Activated CD4-positive, alpha-beta T cell treated with anti-CD3 and anti-CD28 coated beads, Interleukin-2, amount 10 ng/mL, durations not matched to agents 7 days and 5 days (primary cell): Measurements from ENCODE around the gene PTPRJ. TPM values are rescaled to one million over a fixed set of nuclear protein-coding genes. Genes with fewer than 3 reads are reported as not detected.

Experiments
- CTCF ChIA-PET: fragments of 350-600 bp; sonication (Branson Sonifier 250); formaldehyde crosslinking; loops from one replicate; lab custom pipeline; 2021; ENCODE audit warnings: antibody characterized with exemption; lab: Charles Lee
- POLR2A ChIA-PET: fragments of 350-600 bp; sonication (Branson Sonifier 250); formaldehyde crosslinking; loops from one replicate; lab custom pipeline; 2021; ENCODE audit warnings: antibody characterized with exemption; lab: Charles Lee
- DNase-seq: peaks from one replicate; pipeline ENCODE4 v3.0.0-alpha.2; 2020
- H3K27ac Mint-ChIP-seq: one replicate; pipeline ENCODE4 v1.8.0; 2021; ENCODE audit warnings: mild to moderate bottlenecking, moderate library complexity, mixed read lengths
- H3K27me3 Mint-ChIP-seq: one replicate; pipeline ENCODE4 v1.8.0; 2021; ENCODE audit warnings: mixed read lengths
- H3K36me3 Mint-ChIP-seq: one replicate; pipeline ENCODE4 v1.8.0; 2021; ENCODE audit warnings: low read depth, mixed read lengths
- H3K4me1 Mint-ChIP-seq: one replicate; pipeline ENCODE4 v1.8.0; 2021; ENCODE audit warnings: mixed read lengths
- H3K4me3 Mint-ChIP-seq: one replicate; pipeline ENCODE4 v1.8.0; 2021; ENCODE audit warnings: mild to moderate bottlenecking, moderate library complexity, mixed read lengths
- H3K9me3 Mint-ChIP-seq: one replicate; pipeline ENCODE4 v1.8.0; 2021; ENCODE audit warnings: mixed read lengths
- total RNA-seq, 2 experiments: library from RNA; stranded (reverse); gene quantifications; one replicate each; pipeline ENCODE4 v1.2.3, GENCODE V29; 2021

PTPRJ gene
- total RNA-seq, 2 experiments from 2014 or later: 75.2 to 81.3 TPM

- Mint-ChIP-seq H3K9me3 (no peaks in the 10 kb centered on the region), H3K4me1 (peaks cover 19% of the 10 kb centered on the region), H3K27ac (no peak overlapping the region), H3K36me3 (peaks cover 8% of the 10 kb centered on the region), H3K27me3 (peaks cover 7% of the 10 kb centered on the region), H3K4me3 (no peak overlapping the region)
- DNase-seq: no peak
- ChIA-PET POLR2A (interaction anchor here (0.7 kb wide), 1 partner anchor 830 kb away, joined by 3 read pairs; no protein-coding TSS in a partner anchor), CTCF (interaction anchor here (0.7 to 1.1 kb wide), 3 partner anchors 13 to 79 kb away, joined by 3 read pairs; no protein-coding TSS in a partner anchor)
Observed at GRCh38 chr11:47976931-47977330, 3.4 kb upstream of the PTPRJ start.

DNA sequence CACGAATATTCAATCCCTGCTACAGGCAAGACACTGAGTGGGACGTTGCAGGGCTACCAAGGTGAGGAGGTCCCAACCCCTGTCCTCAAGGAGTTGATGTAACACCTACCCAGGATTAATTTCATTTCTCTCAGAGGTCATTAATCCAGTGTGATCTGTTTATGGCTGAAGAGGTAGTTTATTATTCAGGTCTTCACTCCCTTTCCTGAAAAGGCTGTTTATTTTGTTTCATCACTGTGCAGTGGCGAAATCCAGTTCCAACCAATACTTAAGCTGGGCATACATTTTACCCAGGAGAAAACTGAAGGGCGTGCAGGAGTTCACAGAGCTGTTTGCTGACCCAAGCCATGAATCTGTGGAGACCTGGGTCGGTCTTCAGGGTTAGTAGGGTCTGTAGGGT, 2.7 kb upstream of the PTPRJ start:
- H3K4me3 Mint-ChIP-seq: no peak overlapping the region
- no peak for DNase-seq
- peaks cover 23% of the 10 kb centered on the region for H3K4me1 Mint-ChIP-seq
- H3K36me3 Mint-ChIP-seq: peaks cover 11% of the 10 kb centered on the region
- no peaks in the 10 kb centered on the region for H3K9me3 Mint-ChIP-seq
- no peak overlapping the region for H3K27ac Mint-ChIP-seq
- H3K27me3 Mint-ChIP-seq: peaks cover 7% of the 10 kb centered on the region
- ChIA-PET CTCF (interaction anchor here (0.8 to 1.2 kb wide), 6 partner anchors 14 to 135 kb away, joined by 3 read pairs; no protein-coding TSS in a partner anchor), POLR2A (interaction anchor here (0.7 kb wide), 1 partner anchor 831 kb away, joined by 3 read pairs; no protein-coding TSS in a partner anchor)

DNA sequence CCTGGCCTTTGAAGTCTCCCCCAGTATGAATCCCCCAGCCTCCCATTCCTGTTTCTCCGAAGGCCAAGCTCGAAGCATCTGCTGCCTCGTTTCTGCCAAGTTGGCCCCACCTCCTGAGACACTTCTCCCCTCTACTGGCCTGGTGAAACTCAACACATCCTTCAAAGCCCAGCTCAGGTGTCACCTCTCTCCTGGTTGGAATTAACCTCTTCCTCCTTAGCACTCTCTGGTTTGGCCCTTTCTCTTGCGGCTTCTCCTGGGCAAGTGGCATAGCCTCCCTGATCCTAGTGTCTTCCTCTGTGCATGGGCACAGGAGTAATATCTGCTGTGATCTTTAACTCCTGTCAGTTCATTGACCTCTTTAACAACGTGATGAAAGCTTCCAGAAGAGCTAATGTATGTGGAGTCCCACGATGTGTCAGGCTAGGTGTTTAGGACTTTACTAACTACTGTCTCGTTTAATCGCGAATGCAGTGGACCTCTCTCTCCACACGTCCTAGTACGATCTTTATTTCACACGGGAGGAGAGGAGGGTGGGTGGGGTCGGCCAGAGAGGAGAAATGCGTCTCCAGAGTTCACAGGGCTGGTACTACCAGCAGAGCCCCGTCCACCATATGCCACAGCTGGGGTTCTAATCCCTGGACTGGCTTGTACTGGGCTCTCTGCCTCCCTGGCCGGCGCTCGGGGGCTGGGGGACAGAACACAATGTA, 826 bp upstream of the PTPRJ start:
- peak overlapping the region; percentile 42 for H3K27ac Mint-ChIP-seq
- peaks cover 29% of the 10 kb centered on the region for H3K36me3 Mint-ChIP-seq
- H3K4me1 Mint-ChIP-seq: peaks cover 35% of the 10 kb centered on the region
- no peaks in the 10 kb centered on the region for H3K9me3 Mint-ChIP-seq
- no peak for DNase-seq
- CTCF ChIA-PET: interaction anchor here (0.7 to 1.3 kb wide), 5 partner anchors 9 to 80 kb away, joined by 4 to 5 read pairs (median 4); no protein-coding TSS in a partner anchor
- peak overlapping the region; percentile 59 for H3K4me3 Mint-ChIP-seq
- peaks cover 7% of the 10 kb centered on the region for H3K27me3 Mint-ChIP-seq
- POLR2A ChIA-PET: interaction anchor here (0.5 kb wide), 1 partner anchor 305 kb away, joined by 5 read pairs; no protein-coding TSS in a partner anchor

DNA sequence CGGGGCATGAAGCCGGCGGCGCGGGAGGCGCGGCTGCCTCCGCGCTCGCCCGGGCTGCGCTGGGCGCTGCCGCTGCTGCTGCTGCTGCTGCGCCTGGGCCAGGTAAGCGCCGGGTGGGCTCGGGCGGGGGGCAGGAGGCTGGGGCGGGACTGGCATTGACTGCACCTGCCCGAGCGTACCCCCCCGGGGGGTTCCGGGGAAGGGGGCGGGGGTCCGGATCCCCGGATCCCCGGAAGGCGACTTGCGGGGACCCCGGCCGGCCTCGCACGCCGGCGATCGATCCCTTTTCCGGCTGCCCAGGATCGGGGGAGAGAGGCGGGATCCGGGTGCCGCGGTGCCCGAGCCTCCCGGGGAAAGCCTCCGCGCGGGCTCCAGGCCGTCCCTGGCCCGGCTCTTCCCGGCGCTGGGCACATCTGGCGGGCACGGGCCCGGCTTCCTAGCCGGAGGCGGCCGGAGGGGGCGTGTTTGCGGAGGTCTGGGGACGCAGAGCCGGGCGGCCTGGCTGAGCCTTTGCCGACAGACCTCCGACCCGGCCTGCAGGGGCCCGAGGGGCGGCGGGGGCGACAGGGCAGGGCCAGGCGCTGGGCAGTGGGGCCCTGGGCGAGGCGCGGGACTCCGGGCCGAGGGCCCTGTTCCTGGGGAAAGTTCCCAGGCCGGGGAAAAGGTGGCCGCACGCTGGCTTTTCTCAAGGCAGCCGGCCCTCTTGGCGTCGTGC, 705 bp downstream of the PTPRJ start:
- Mint-ChIP-seq H3K4me1 (peaks cover 35% of the 10 kb centered on the region), H3K36me3 (peaks cover 33% of the 10 kb centered on the region), H3K9me3 (no peaks in the 10 kb centered on the region), H3K27ac (no peak overlapping the region), H3K27me3 (peaks cover 7% of the 10 kb centered on the region), H3K4me3 (peak overlapping the region; percentile 98)
- ChIA-PET POLR2A (no interaction called here), CTCF (no interaction called here)
- no peak for DNase-seq

GRCh38 chr11:47981667-47982404, 1.5 kb downstream of the PTPRJ start:
- CTCF ChIA-PET: interaction anchor here (0.6 to 1.7 kb wide), 4 partner anchors 16 to 59 kb away, joined by 3 to 5 read pairs (median 4); no protein-coding TSS in a partner anchor
- no peaks in the 10 kb centered on the region for H3K9me3 Mint-ChIP-seq
- peak overlapping the region; percentile 90 for H3K27ac Mint-ChIP-seq
- peaks cover 43% of the 10 kb centered on the region for H3K4me1 Mint-ChIP-seq
- POLR2A ChIA-PET: no interaction called here
- H3K4me3 Mint-ChIP-seq: peak overlapping the region; percentile 98
- no peak for DNase-seq
- peaks cover 40% of the 10 kb centered on the region for H3K36me3 Mint-ChIP-seq
- H3K27me3 Mint-ChIP-seq: peaks cover 7% of the 10 kb centered on the region

DNA sequence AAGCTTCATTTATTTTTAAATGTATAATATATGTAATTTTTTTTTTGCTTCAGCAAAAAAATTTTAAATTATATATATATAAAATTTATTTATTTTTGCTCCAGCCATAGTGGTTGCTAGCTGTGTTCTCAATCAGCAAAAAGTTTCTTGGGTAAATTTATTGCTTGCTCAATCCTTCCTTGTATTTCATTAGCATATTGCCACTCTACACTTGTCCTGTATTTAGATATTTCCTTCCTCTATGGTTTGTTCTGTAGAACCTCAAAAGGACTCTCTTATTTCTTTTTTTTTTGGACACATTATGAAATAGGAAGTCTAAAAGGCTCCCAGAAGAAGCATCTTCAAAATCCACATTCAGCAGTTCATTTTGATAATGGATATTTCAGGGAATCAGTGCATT, 2.3 kb downstream of the PTPRJ start:
- H3K27ac Mint-ChIP-seq: peak overlapping the region; percentile 88
- H3K4me1 Mint-ChIP-seq: peaks cover 49% of the 10 kb centered on the region
- CTCF ChIA-PET: interaction anchor here (0.6 to 1.8 kb wide), 7 partner anchors 16 to 81 kb away, joined by 3 to 7 read pairs (median 4); no protein-coding TSS in a partner anchor

GRCh38 chr11:47983464-47984397, 3.4 kb downstream of the PTPRJ start:
- peak overlapping the region; percentile 88 for H3K27ac Mint-ChIP-seq
- H3K36me3 Mint-ChIP-seq: peaks cover 52% of the 10 kb centered on the region
- no peak for DNase-seq
- CTCF ChIA-PET: interaction anchor here (0.6 to 1.8 kb wide), 8 partner anchors 8 to 124 kb away, joined by 3 to 7 read pairs (median 4); no protein-coding TSS in a partner anchor
- peak overlapping the region; percentile 69 for H3K4me3 Mint-ChIP-seq
- H3K27me3 Mint-ChIP-seq: peaks cover 7% of the 10 kb centered on the region
- H3K9me3 Mint-ChIP-seq: no peaks in the 10 kb centered on the region
- peaks cover 59% of the 10 kb centered on the region for H3K4me1 Mint-ChIP-seq
- POLR2A ChIA-PET: interaction anchor here (1.0 to 1.2 kb wide), 2 partner anchors 23 to 72 kb away, joined by 3 to 4 read pairs; no protein-coding TSS in a partner anchor

More for the DNA sequence above, 2.3 kb downstream of the PTPRJ start:
- peaks cover 7% of the 10 kb centered on the region for H3K27me3 Mint-ChIP-seq
- peak overlapping the region; percentile 98 for H3K4me3 Mint-ChIP-seq
- H3K36me3 Mint-ChIP-seq: peaks cover 43% of the 10 kb centered on the region
- POLR2A ChIA-PET: interaction anchor here (1.0 to 1.2 kb wide), 2 partner anchors 24 to 73 kb away, joined by 3 to 4 read pairs; no protein-coding TSS in a partner anchor
- no peaks in the 10 kb centered on the region for H3K9me3 Mint-ChIP-seq
- DNase-seq: no peak

DNA sequence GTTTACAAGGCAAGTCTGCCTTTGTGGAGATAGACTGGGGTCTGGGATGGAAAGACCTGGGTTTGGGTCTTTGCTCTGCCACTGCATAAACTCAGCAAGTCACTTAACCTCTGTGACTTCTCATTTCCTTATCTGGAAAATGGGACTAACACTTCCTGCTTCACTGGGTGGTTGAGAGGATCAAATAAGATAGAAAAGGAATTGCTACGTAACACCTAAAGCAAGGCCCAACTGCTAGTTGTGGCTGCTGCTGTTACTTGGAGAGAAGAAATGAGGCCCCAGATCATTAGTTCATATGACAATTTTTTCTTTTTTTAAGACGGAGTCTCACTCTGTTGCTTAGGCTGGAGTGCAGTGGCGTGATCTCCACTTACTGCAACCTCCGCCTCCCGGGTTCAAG, 5.9 kb downstream of the PTPRJ start:
- Mint-ChIP-seq H3K4me1 (peaks cover 68% of the 10 kb centered on the region), H3K27me3 (no peaks in the 10 kb centered on the region), H3K9me3 (no peaks in the 10 kb centered on the region), H3K36me3 (peaks cover 54% of the 10 kb centered on the region), H3K4me3 (no peak overlapping the region), H3K27ac (peak overlapping the region; percentile 46)
- ChIA-PET CTCF (interaction anchor here (1.5 kb wide), 1 partner anchor 9 kb away, joined by 4 read pairs; no protein-coding TSS in a partner anchor), POLR2A (no interaction called here)
- no peak for DNase-seq

- Mint-ChIP-seq H3K4me3 (no peak overlapping the region), H3K27ac (peak overlapping the region; percentile 46), H3K4me1 (peaks cover 73% of the 10 kb centered on the region), H3K27me3 (no peaks in the 10 kb centered on the region), H3K36me3 (peaks cover 55% of the 10 kb centered on the region), H3K9me3 (no peaks in the 10 kb centered on the region)
- POLR2A ChIA-PET: no interaction called here
- CTCF ChIA-PET: interaction anchor here (0.5 to 1.5 kb wide), 5 partner anchors 8 to 52 kb away, joined by 3 to 5 read pairs (median 3); no protein-coding TSS in a partner anchor
- no peak for DNase-seq
Observed at GRCh38 chr11:47986742-47987141, 6.4 kb downstream of the PTPRJ start.

GRCh38 chr11:47987310-47987709, 7.0 kb downstream of the PTPRJ start:
- peaks cover 51% of the 10 kb centered on the region for H3K36me3 Mint-ChIP-seq
- no peaks in the 10 kb centered on the region for H3K27me3 Mint-ChIP-seq
- H3K4me3 Mint-ChIP-seq: no peak overlapping the region
- CTCF ChIA-PET: interaction anchor here (0.5 to 0.8 kb wide), 5 partner anchors 13 to 53 kb away, joined by 3 to 5 read pairs (median 3); no protein-coding TSS in a partner anchor
- H3K9me3 Mint-ChIP-seq: no peaks in the 10 kb centered on the region
- peaks cover 72% of the 10 kb centered on the region for H3K4me1 Mint-ChIP-seq
- no peak overlapping the region for H3K27ac Mint-ChIP-seq
- DNase-seq: no peak
- POLR2A ChIA-PET: no interaction called here

GRCh38 chr11:47987781-47988180, 7.4 kb downstream of the PTPRJ start:
- peak overlapping the region; percentile 9 for H3K27ac Mint-ChIP-seq
- DNase-seq: no peak
- CTCF ChIA-PET: interaction anchor here (0.5 kb wide), 1 partner anchor 51 kb away, joined by 3 read pairs; no protein-coding TSS in a partner anchor
- H3K4me3 Mint-ChIP-seq: no peak overlapping the region
- POLR2A ChIA-PET: no interaction called here
- no peaks in the 10 kb centered on the region for H3K27me3 Mint-ChIP-seq
- peaks cover 50% of the 10 kb centered on the region for H3K36me3 Mint-ChIP-seq
- peaks cover 73% of the 10 kb centered on the region for H3K4me1 Mint-ChIP-seq
- no peaks in the 10 kb centered on the region for H3K9me3 Mint-ChIP-seq
